GM12891 (cell line): ENCODE data around the gene ABCA6.

Experiments
- PAX5 ChIP-seq: IDR thresholded peaks from 2 replicates; pipeline ENCODE4 v1.6.1; 2011; ENCODE audit warnings: low read length, moderate library complexity, mild to moderate bottlenecking; ENCODE audit not compliant: insufficient read depth, severe bottlenecking
- POLR2A ChIP-seq: IDR thresholded peaks from 2 replicates; pipeline ENCODE4 v1.6.1; 2011; ENCODE audit warnings: low read depth, low read length, control low read depth
- POLR2AphosphoS5 ChIP-seq: IDR thresholded peaks from 2 replicates; pipeline ENCODE4 v1.6.1; 2011; ENCODE audit warnings: low read depth, low read length, control low read depth
- SPI1 ChIP-seq: IDR thresholded peaks from 2 replicates; pipeline ENCODE4 v1.6.1; 2011; ENCODE audit warnings: low read depth, low read length, control low read depth
- TAF1 ChIP-seq: IDR thresholded peaks from 2 replicates; pipeline ENCODE4 v1.6.1; 2011; ENCODE audit warnings: low read depth, low read length, control low read depth

DNA sequence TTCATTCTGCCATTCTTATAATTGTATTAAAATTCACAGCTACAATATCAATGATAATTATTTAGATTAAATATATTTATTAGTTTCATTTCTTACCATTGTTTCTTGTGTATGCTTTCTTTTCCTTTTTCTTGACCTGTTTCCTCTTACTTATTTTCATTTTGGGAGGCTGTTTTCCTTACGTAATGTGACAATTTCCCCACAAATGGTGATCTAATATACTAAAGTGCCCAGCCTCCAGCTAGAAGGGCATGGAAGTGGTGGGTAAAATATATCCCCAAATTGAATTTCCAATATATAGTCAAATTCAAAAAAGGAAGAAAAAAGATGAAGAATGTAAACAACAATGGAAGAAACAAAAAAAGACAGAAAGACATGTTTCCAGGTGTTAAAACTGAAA, 1.5 kb upstream of the ABCA6 start:
- TF ChIP-seq PAX5 (no peak), POLR2A (no peak), POLR2AphosphoS5 (no peak), TAF1 (no peak), SPI1 (no peak)
